ENCODE data around the gene MLPH.

Gene MLPH

DNA sequence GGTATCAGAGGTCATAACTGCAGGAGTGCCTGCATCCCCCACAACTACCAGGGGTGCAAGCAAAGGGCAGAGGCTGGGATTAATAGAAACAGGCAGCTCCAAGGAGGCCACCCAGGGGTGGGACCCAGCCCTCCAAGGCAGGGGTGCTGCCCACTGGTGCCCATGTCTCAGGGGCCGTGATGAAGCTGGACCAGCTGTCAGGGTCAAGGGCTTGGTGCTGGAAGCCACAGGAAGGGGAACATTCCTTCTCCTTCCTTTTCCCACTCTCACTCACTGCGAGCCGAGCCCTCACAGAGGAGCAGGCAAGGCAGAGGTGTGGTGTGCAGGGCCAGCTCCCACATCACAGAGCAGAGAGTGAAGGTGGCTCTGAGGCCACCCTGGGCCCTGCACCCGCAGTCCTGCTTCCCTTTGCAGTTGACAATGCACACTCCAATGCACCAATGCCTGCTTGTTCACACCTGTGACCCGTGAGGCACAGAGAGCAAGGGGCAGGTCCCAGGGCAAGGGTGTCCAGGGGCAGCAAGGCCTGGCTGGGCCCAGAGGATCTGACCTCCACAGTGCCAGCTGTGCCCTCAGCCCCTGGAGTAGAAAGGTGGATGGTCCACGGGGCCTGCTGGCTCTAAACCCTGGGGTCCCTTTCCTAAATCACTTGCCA, 28.7 kb downstream of the MLPH start:
- TF ChIP-seq, protein P1, sequence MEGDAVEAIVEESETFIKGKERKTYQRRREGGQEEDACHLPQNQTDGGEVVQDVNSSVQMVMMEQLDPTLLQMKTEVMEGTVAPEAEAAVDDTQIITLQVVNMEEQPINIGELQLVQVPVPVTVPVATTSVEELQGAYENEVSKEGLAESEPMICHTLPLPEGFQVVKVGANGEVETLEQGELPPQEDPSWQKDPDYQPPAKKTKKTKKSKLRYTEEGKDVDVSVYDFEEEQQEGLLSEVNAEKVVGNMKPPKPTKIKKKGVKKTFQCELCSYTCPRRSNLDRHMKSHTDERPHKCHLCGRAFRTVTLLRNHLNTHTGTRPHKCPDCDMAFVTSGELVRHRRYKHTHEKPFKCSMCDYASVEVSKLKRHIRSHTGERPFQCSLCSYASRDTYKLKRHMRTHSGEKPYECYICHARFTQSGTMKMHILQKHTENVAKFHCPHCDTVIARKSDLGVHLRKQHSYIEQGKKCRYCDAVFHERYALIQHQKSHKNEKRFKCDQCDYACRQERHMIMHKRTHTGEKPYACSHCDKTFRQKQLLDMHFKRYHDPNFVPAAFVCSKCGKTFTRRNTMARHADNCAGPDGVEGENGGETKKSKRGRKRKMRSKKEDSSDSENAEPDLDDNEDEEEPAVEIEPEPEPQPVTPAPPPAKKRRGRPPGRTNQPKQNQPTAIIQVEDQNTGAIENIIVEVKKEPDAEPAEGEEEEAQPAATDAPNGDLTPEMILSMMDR (IDR thresholded peaks at IDR 0.05; ENCODE audit: low read length, missing control alignments), result no peak
- no peak overlapping the region for H3K4me3 ChIP-seq (replicated peaks; ENCODE audit: low read depth, low read length)
- no peak for DNase-seq (ENCODE audit: low read depth)

DNA sequence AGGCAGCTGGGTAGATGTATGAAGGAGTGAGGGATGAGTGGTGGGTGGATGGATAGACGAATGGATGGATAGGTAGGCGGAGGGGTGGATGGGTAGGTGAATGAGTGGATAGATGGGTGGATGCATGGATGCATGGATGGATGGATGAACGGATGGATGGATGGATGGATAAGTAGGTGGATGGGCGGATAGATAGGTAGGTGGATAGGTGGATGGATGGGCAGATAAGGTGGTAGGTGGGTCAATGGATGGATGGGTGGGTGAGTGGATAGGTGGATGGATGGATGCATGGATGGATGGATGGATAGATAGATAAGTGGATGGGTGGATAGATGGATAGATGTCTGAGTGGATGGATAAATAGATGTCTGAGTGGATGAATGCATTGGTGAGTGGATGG, 30.1 kb downstream of the MLPH start:
- DNase-seq (ENCODE audit: low read depth), result no peak
- TF ChIP-seq, protein P1 (IDR thresholded peaks at IDR 0.05; ENCODE audit: low read length, missing control alignments), result no peak
- H3K4me3 ChIP-seq (replicated peaks; ENCODE audit: low read depth, low read length), result no peak overlapping the region

DNA sequence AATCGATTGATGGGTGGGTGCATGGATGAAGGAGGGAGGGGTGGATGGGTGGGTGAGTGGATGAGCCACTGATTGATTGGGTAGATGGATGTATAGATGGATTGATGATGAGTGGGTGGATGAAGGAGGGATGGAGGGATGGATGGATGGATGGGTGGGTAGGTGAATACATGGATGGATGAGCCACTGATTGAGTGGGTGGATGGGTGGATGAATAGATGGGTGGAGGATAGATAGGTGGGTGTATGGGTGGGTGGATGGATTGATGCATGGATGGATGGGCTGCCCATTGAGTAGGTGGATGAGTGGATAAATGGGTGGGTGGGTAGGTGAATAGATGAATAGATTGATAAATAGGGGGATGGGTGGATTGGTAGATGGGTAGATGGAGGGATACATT, 30.9 kb downstream of the MLPH start:
- no peak for DNase-seq (ENCODE audit: low read depth)
- TF ChIP-seq, protein P1 (IDR thresholded peaks at IDR 0.05; ENCODE audit: low read length, missing control alignments), result no peak
- no peak overlapping the region for H3K4me3 ChIP-seq (replicated peaks; ENCODE audit: low read depth, low read length)

GRCh38 chr2:237519506-237520245, 32.6 kb downstream of the MLPH start:
- no peak for DNase-seq (ENCODE audit: low read depth)
- TF ChIP-seq, protein P1 (IDR thresholded peaks at IDR 0.05; ENCODE audit: low read length, missing control alignments), result no peak
- H3K4me3 ChIP-seq (replicated peaks; ENCODE audit: low read depth, low read length), result no peak overlapping the region

GRCh38 chr2:237520290-237520689, 33.2 kb downstream of the MLPH start:
- DNase-seq (ENCODE audit: low read depth), result no peak
- TF ChIP-seq, protein P1 (IDR thresholded peaks at IDR 0.05; ENCODE audit: low read length, missing control alignments), result no peak
- H3K4me3 ChIP-seq (replicated peaks; ENCODE audit: low read depth, low read length), result no peak overlapping the region

DNA sequence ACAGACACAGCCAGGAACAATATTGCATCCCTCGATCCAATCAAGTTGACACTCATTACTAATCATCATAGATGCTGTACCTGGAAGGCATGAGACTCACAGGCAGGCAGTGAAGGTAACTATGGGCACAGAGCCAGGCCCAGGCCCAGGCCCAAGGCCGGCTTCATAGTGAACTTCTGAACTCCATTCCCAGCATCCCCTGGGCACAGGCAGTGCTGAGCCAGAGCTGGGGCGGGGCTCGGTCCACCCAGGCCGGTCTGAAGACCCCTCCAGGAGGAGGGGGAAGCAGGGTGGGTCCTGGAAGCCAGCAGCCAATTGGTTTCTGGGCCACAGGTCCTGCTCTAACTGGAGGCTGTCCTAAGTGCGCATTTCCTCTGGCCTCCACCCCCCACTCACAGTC, 37.6 kb downstream of the MLPH start:
- no peak overlapping the region for H3K4me3 ChIP-seq (replicated peaks; ENCODE audit: low read depth, low read length)
- no peak for DNase-seq (ENCODE audit: low read depth)
- TF ChIP-seq, protein P1 (IDR thresholded peaks at IDR 0.05; ENCODE audit: low read length, missing control alignments), result no peak

All from fibroblast of pulmonary artery (primary cell).